OCI-M2 (cell line): ENCODE data around the gene PYGO2.
A peak's percentile ranks its signal among the peaks of the same experiment; 100 is the strongest.
"Not testable (repeated sequence)": the region's sequence is repeated elsewhere in the genome, so short reads cannot be mapped to it uniquely, and the experiment has no call there.

Experiments
- DNase-seq: peaks from one replicate; lab custom pipeline; 2025; ENCODE audit not compliant: unreplicated experiment; lab: John Stamatoyannopoulos, UW

Gene PYGO2

DNA sequence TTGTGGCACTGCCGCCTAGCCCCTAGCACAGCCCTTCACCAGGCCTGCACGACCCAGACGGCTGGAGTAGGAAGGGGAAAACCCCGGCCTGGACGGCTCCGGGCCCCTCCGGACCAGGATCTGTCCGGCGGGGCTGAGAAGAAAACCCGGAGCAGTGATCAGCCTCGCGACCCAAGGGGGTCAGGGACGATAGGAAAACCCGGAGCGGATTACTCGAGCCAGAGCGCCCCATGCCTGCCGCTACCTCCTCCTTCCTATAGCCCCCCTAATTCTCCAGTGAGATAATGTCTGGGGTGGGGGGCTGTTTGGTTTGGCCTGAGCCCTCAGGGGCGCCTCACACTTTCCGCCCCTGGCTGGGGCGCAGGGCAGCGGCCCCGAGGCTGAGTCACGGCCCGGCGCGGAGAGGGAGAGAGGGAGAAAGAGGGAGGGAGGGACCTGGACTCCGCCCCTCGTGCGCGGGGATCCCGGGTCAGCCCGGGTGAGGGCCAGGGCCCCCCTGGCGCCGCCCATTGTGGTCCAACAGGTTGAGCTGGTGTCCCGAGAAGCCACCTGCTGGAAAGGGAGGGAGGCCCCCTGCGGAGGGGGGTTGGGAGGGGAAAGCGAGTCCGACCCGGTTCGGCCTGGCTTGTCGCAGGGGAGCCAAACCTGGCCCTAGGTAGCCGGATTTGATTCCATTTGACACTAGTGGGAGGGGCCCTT is 39.3 kb upstream of the PYGO2 start:
- peak; percentile 72 for DNase-seq

DNA sequence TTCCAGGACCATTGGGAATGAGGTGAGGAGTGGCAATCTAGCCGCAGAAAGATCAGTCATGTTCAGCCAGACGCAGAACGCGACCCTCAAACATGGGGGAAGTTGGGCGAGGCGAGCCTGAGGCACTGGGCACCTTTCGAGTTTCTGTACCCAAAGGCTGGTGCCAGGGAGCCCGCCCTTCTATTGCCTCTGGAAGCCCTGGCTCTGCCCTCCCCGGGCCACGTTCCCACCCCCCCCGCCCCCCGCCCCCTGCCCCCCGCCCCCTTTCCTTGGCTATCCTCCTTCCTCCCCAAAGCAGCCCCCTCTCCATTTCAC is 38.8 kb upstream of the PYGO2 start:
- no peak for DNase-seq

DNA sequence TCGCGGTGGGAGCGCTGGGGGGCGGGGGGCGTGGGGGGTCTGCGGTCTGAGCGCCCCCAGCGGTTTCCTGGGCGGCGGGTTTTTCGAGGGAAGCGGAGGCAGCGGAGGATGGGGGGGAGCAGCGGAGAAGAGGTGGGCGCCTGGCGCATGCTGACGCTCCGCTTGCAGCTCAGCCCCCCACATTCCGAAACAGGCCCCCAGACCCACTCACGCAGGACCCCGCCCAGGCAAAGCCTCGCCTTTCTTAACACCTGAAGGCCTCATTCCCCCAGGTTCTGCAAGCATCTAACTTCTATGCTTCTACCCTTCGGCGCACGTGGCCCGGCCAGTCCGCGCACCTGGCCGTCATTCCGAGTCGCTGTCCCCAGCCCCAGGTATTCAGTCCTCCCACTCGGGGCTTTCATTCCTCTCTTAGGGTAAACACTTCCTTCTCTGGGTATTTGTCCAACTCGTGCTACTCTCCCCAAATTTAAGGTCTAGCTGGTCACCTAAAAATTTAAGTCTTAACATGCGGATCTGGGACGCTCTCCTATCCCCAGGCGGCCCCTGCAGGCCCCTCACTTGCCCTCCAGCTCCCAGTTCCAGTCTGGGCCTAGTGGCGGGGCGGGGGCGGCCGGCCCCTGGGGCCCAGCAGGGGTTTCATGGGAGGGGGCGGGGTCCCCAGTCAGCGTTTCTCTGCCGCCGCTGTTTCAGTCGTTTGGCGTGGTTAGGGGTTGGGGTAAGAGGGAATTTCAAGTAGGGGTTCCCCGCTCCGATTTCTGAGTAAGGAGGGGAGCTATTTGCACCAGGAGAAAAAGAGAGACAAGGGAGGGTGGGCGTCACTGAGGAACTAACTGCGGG is 38.2 kb upstream of the PYGO2 start:
- peak; percentile 9 for DNase-seq

DNA sequence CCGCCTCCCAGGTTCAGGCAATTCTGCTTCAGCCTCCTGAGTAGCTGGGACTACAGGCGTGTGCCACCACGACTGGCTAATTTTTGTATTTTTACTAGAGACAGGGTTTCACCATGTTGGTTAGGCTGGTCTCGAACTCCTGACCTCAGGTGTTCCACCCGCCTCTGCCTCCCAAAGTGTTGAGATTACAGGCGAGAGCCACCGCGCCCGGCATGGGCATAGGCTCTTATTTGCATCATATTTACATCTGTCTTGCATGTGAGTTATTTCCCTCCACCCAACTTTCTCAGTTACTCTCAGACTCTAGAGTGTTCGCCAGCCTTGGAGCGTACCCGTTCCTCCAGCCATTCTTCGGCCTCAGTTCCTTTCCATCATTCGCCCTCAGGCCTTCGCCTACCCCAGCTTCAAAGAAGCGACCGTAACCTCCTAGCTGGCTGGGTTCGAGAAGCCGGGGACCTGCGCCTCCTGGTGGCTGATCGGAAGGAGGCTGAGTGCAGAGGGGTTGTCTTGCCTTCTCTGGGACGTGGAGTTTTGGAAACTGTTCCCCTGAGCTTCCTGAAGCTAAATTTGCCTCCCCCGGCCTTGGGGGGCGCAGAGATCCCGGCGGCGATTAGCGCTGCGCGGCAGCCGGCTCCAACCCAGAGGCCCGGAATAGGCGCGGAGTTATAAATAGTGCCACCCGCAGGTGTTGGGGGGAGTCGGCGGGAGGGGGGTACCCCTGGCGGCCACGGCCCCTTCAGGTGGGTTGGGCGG is 37.4 kb upstream of the PYGO2 start:
- peak; percentile 31 for DNase-seq

DNA sequence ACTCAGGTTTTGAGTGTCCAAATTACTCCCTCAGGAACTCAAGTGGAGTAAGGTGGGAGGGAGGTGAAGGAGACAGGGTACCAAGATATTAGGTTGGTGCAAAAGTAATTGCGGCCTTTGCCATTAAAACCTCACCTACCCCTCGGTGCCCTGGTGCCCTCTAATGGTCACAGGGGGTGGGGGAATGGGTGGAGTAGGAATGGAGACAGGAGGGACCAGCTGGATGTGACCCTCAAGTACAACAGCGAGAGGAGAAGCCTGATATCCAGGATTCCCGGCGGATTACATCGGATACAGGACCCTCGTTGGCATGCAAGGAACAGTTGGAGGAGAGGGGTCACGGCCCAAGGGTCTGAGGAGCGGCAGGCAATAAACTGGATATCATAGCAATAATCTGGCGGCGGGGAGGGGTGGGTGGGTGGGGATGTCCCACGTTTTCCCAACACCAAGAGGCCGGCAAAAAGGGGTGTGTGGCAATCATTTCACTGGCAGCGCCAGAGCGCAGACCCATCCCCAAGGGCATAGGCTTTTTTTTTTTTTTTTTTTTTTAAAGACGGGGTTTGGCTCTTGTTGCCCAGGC is 36.7 kb upstream of the PYGO2 start:
- DNase-seq, result no peak

DNA sequence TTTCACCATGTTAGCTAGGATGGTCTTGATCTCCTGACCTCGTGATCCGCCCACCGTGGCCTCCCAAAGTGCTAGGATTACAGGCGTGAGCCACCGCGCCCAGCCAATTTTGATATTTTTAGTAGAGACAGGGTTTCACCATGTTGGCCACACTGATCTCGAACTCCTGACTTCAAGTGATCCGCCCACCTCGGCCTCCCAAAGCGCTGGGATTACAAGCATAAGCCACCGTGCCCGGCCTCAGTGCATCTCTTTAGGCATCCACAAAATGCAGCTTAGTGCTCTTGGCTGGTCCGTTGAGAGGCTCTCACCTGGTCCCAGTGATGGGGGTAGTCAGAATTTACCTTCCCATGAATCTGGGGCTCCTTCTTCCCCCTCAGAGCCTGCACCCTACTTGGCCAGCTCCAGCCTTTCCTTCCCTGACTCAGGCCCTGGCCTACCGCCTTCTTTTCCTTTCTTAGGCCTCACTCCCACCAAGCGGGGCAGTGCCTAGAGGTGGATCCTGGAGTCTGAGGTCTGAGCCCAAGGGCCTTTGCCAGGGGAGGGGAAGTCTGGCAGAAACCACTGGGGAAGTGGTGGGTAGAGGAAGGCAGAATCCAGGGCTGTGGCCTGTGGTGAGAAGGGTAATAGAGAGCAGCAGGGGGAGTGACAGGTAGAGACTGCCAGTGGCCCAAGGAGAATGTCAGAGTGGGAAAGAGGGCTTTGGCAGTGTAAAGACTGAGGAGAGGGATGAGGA is 35.6 kb upstream of the PYGO2 start:
- DNase-seq, result no peak

DNA sequence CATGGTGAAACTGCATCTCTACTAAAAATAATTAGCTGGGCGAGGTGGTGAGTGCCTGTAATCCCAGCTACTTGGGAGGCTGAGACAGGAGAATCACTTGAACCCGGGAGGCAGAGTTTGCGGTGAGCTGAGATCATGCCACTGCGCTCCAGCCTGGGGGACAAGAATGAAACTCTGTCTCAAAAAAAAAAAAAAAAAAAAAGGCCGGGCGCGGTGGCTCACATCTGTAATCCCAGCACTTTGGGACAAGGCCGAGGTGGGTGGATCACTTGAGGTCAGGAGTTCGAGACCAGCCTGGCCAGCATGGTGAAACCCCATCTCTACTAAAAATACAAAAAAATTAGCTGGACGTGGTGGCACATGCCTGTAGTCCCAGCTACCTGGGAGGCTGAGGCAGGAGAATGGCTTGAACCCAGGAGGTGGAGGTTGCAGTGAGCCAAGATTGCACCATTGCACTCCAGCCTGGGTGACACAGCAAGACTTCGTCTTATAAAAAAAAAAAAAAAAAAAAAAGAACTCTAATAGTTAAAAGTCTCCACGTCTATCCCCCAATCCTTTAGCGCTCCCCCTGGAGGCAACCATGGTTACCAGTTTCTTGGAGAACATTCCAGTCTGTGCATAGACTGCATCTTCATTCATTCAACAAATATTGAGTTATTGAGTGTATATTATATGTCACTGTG is 33.9 kb upstream of the PYGO2 start:
- not testable (repeated sequence) for DNase-seq

DNA sequence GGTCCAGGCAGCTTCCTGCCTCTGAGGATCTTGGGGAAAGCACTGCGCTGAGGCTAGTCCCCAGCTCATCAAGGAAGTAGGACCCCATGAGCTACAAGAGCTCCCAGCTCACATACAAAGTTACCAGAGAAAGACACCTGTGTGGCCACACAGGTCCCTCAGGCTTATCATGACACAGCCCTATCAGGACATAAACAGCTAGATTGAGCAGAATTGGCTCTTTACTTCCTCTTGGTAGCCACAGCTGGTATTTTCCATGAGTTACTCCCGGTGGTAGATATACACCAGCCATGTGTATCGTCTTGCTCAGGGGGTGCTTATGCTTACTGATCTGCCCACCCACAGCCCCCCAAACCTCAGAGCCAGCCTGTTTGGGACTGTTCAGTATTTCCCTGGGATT is 33.0 kb upstream of the PYGO2 start:
- DNase-seq, result no peak

DNA sequence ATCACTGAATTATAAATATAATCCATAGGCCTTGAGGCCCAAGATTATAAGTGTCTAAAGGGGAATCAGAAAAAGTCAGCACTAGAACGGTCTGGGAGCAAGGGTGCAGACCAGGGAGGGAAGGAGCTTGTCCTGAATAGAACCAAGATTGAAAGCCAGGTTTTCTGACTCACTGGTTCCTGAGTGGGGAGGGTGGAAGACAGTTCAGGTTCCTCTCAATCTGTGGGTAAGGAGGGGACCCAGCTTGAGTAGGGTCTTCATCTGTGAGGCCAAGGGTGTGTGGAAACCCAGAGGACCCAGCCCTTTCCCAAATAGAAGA is 32.6 kb upstream of the PYGO2 start:
- no peak for DNase-seq

DNA sequence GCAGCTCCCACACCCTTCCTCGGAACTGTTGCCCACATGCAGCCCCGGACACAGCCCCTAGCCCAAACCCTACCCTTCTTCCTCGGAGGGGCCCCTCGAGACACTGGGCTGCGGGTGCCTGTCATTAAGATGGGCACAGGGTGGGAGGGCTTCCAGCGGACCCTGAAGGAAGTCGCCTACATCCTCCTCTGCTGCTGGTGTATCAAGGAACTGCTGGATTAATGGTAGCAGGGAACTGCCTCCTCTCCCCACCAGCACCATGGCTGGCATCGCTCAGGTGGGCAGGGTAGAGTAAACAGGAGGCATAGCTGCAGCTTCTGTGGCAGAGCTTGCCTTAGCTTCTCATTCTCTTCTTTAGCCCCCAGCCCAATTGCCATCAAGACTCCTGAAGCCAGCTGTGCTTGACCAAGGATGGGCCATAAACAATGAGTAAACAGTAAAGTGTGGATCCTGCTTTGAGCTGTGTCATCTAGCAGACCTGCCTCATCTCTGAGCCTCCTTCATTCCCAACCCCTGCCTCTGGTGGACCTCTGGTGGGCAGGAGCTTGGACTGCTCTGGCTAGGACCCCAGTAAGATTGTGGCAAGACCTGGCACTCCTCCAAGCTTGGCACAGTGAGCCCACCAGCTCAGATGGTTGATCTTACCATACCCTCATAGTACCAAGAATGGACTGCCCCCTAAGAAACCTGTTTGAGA is 32.1 kb upstream of the PYGO2 start, which contains the start of gene LENEP:
Gene LENEP, plus strand, starts transcription at position 15 of the 697 bp plus-strand sequence. Its CDS starts 22 bp downstream, at position 37.
- DNase-seq, result no peak

DNA sequence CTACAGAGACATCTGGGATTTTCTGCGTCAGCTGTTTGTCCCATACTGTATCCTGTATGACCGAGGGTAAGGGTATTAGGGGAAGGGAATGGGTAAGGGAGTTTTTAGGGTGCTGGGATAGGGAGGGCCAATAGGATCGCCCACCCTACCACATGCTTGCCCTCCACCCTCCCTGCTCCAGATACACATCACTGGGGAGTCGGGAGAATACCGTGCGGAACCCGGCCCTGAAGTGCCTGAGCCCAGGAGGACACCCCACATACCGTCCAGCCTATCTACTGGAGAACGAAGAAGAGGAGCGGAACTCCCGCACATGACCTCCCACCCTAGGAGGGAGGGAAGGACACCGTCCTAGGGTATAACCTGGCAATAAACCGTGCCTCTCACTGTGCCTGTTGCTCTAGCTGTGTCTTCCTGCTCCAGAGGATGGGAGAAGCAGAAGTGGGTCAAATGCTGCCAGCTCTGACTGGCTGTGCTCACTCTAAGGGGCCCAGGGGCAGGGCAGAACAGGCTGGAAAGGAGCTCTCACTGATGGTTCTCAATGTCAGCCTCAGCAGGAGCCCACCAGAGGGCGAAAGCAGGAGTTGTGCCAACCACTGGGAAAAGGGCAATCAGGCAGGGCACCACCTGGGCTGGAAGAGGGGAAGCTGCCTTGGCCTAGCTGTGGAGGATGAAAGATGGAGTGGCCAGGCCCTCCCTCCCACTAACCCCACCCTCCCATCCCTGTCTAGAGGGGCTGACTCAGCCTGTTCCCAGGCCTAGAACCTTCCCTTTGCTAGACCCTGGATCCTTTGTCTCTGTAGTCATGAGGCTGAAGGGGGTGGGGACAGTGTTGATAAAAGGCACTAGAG is 31.4 kb upstream of the PYGO2 start:
- DNase-seq, result peak; percentile 34

DNA sequence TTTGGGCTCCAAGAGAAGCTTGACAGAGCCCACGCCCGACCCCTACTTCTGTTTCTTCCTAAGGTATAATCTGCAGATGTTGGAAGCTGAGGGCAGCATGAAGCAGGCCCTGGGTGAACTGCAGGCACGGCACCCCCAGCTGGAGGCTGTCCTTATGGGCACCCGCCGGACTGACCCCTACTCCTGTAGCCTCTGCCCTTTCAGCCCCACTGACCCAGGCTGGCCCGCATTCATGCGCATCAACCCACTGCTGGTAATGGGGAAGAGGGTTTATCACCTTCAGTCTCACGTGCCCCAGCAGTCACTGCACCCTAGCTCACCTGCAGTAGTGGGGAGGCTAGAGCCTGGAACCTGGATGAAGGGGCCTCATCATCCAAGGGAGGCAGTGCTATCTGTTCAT is 28.7 kb upstream of the PYGO2 start:
- no peak for DNase-seq

DNA sequence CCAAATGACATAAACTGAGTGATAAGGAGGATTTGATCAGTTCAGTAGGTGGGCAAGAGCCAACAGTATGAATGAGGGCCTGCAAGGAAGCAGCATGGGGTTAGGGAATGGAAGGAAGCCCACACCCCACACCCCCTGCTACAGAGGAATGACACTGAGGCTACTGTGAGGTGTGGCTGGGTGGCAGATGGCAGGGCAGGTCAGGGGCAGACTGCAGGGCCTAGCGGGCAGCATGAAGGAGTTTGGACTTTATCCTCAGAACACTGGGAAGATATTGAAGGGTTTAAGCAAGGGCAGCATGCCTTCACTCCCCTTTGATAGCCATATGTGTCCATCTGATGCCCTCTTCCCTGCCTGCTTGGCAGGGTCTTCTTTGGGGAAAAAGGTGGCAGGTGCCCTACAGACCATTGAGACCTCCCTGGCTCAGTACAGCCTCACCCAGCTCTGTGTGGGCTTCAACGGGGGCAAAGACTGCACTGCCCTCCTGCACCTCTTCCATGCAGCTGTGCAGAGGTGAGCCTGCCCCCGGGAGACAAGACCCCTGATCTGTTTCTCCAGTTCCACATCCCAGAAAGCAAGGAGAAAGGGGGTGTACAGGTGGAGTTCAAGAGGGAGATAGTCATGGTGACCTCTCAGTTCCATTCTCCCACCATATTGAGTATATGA is 27.7 kb upstream of the PYGO2 start:
- DNase-seq, result no peak

DNA sequence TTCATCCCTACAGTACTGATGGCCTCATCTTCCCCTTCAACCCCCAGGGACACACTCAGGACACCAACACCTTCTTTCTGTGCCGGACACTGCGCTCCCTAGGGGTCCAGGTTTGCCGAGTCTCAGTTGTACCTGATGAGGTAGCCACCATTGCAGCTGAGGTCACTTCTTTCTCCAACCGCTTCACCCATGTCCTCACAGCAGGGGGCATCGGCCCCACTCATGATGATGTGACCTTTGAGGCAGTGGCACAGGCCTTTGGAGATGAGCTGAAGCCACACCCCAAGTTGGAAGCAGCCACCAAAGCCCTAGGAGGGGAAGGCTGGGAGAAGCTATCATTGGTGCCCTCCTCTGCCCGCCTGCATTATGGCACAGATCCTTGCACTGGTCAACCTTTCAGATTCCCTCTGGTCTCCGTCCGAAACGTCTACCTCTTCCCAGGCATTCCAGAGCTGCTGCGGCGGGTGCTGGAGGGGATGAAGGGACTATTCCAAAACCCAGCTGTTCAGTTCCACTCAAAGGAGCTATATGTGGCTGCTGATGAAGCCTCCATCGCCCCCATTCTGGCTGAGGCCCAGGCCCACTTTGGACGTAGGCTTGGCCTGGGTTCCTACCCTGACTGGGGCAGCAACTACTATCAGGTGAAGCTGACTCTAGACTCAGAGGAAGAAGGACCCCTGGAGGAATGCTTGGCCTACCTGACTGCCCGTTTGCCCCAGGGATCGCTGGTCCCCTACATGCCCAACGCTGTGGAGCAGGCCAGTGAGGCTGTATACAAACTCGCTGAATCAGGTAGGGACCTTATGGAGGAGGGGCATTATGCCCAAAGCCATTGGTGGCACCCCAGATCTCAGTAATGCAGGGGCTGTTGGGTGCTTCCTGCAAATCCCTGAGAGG is 26.7 kb upstream of the PYGO2 start:
- no peak for DNase-seq

DNA sequence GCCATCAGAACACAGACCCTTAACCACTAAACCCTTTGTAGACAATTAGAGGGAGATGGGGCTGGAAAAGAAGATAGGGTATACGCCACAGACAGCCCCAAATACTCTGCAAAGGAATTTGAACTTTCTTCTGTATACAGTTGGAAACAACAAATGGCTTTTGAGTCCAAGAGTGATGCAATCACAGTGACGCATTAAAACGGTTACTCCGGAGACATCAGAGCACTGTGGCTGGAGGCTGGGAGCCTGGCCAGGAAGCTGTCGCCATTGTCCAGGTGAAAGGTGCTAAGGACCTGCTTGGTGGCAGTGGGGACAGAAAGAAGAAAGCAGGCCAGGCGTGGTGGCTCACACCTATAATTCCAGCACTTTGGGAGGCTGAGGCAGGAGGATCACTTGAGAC is 25.7 kb upstream of the PYGO2 start:
- no peak for DNase-seq

DNA sequence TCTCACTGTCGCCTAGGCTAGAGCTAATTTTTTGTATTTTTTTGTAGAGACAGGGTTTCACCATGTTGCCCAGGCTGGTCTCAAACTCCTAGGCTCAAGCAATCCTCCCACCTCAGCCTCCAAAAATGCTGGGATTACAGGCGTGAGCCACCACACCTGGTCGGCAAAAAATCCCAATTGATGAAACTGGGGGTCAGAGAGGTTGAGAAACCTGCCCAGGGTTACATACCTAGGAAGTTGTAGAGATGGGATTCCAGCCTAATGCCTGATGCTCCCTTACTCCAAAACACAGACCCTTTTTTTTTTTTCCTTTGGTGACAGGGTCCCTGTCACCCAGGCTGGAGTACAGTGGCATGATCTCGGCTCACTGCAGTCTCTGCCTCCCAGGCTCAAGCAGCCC is 25.2 kb upstream of the PYGO2 start:
- DNase-seq, result not testable (repeated sequence)

DNA sequence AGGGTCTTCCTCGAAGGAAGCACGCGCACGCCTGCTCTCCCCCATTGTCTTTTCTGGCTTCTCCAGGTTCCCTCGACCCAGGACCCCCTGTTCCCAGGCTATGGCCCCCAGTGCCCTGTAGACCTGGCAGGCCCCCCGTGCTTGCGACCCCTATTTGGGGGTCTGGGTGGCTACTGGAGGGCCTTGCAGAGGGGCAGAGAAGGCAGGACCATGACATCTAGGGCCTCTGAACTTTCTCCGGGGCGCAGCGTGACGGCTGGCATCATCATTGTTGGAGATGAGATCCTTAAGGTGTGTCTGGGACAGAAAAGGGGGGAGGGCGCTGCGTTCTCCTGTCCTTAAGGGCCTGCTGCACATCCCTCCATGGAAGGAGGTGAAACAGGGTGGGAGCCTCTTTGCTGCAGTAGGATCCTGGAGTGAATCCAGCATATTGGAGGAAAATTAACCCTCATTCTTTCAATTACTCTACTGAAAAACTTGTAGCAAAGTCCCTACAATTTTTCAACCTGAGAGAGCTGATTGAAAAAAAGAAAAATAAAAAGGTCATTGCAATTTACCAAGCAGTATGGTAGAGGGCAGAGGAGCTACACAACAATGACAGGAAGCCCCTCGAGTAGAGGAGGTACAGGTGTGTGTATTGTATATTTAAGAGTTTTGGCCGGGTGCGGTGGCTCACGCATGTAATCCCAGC is 22.3 kb upstream of the PYGO2 start:
- no peak for DNase-seq
